ENCODE measurements around the gene TPX2. TPM values are rescaled to one million over a fixed set of nuclear protein-coding genes. Genes with fewer than 3 reads are reported as not detected.

Gene TPX2
- total and polyA plus RNA-seq, 2 donors (not counting 3 experiments of a cell fraction or from before 2014, with no cell fraction given): 24.8 to 114 TPM

DNA sequence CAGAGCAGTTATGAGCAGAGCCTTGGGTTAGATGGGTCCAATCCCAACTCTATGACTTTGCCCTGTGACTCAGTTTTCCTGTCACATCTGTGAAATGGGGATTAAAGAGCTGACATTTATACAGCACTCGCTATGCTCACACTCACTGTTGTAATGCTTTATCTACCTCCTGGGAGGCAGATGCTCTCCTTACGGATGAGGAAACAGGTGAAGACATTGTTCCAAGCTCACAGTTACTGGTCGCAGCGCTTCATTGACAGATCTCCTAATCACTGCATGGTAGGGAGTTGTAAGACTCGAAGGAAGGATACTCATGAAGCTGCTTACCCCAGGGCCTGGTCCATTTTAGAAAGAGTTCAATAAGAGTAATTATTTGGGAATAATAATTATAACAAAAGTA, 77.1 kb downstream of the TPX2 start:
- Histone ChIP-seq H3K27ac (ENCODE audit: insufficient read depth, low read depth, low read length) (no peak overlapping the region), H3K9me1 (replicated peaks; ENCODE audit: control insufficient read depth, extremely low read depth, insufficient read depth, low read length) (no peaks in the 10 kb centered on the region), H2AFZ (ENCODE audit: low read depth, low read length) (no peak overlapping the region), H3K4me3 (replicated peaks in 1 of 3; ENCODE audit: insufficient read depth in 1 of 3, low read depth in 1 of 3, low read length in 3 of 3) (no peak overlapping the region), H3K9me3 (replicated peaks; ENCODE audit: control insufficient read depth, insufficient read depth, low read length) (no peaks in the 10 kb centered on the region), H3K4me1 (ENCODE audit: control insufficient read depth, extremely low read depth, insufficient read depth, low read length) (peaks cover 8% of the 10 kb centered on the region), H3K9ac (replicated peaks; ENCODE audit: extremely low read depth, insufficient read depth, low read length) (no peak overlapping the region), H3K36me3 (ENCODE audit: control insufficient read depth in 2 of 2, extremely low read depth in 1 of 2, insufficient read depth in 2 of 2, low read length in 2 of 2) (no peaks in the 10 kb centered on the region), H3K79me2 (ENCODE audit: control insufficient read depth, insufficient read depth, low read length) (no peaks in the 10 kb centered on the region), H3K27me3 (ENCODE audit: control insufficient read depth in 2 of 2, insufficient read depth in 2 of 2, low read length in 2 of 2) (no peaks in the 10 kb centered on the region), H4K20me1 (replicated peaks; ENCODE audit: control insufficient read depth, extremely low read depth, insufficient read depth, low read length) (no peaks in the 10 kb centered on the region), H3K4me2 (ENCODE audit: insufficient read depth, low read length) (no peak overlapping the region)
- dilution Hi-C loops (cut with MboI; ENCODE audit: extremely low pct_ligation_motif_present, low sequenced_read_pairs): no loop called here
- intact Hi-C loops (cut with micrococcal nuclease): no loop called here
- no TSS peak for BruUV-seq (replicated peaks)
- CTCF ChIA-PET: interaction anchor here (0.9 to 25.3 kb wide), 4 partner anchors 18 to 183 kb away, joined by 3 to 619 read pairs (median 6); partner anchors contain the start of genes FOXS1 and PDRG1
- POLR2A ChIA-PET: no interaction called here
- TF ChIP-seq POLR2AphosphoS5 (IDR thresholded peaks at IDR 0.05; ENCODE audit: insufficient read depth, low read depth, low read length) (no peak), MYC (IDR thresholded peaks at IDR 0.05; ENCODE audit: low read depth, low read length) (no peak), JUN (IDR thresholded peaks at IDR 0.05; ENCODE audit: borderline replicate concordance, insufficient read depth, insufficient read length, low read depth) (no peak), FOS (IDR thresholded peaks at IDR 0.05; ENCODE audit: borderline replicate concordance, insufficient read depth, low read length) (no peak), GATA2 (IDR thresholded peaks at IDR 0.05; ENCODE audit: insufficient read depth, insufficient read length, low read depth, low read length) (no peak), POLR2A (IDR thresholded peaks at IDR 0.05; ENCODE audit: low read depth, low read length) (no peak), EZH2 (IDR thresholded peaks at IDR 0.05; ENCODE audit: borderline replicate concordance, low read depth, low read length, severe bottlenecking) (no peak)
- TF ChIP-seq, protein P1, sequence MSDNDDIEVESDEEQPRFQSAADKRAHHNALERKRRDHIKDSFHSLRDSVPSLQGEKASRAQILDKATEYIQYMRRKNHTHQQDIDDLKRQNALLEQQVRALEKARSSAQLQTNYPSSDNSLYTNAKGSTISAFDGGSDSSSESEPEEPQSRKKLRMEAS (IDR thresholded peaks at IDR 0.05; ENCODE audit: insufficient read depth, insufficient read length): no peak
- TF ChIP-seq, protein P2, sequence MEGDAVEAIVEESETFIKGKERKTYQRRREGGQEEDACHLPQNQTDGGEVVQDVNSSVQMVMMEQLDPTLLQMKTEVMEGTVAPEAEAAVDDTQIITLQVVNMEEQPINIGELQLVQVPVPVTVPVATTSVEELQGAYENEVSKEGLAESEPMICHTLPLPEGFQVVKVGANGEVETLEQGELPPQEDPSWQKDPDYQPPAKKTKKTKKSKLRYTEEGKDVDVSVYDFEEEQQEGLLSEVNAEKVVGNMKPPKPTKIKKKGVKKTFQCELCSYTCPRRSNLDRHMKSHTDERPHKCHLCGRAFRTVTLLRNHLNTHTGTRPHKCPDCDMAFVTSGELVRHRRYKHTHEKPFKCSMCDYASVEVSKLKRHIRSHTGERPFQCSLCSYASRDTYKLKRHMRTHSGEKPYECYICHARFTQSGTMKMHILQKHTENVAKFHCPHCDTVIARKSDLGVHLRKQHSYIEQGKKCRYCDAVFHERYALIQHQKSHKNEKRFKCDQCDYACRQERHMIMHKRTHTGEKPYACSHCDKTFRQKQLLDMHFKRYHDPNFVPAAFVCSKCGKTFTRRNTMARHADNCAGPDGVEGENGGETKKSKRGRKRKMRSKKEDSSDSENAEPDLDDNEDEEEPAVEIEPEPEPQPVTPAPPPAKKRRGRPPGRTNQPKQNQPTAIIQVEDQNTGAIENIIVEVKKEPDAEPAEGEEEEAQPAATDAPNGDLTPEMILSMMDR (IDR thresholded peaks at IDR 0.05; ENCODE audit: extremely low read depth in 1 of 2, insufficient read depth in 1 of 2, low read depth in 1 of 2, low read length in 2 of 2): no peak
- DNase-seq (ENCODE audit: low read depth, low spot score): no peak
- FAIRE-seq: no peak

Measured in endothelial cell of umbilical vein (primary cell).